ENCODE results near the gene FBXO15. TPM values are rescaled to one million over a fixed set of nuclear protein-coding genes. Genes with fewer than 3 reads are reported as not detected.
A peak's percentile ranks its signal among the peaks of the same experiment; 100 is the strongest.

FBXO15 gene
- total RNA-seq, 2 experiments from 2014 or later: 0.23 to 0.70 TPM

DNA sequence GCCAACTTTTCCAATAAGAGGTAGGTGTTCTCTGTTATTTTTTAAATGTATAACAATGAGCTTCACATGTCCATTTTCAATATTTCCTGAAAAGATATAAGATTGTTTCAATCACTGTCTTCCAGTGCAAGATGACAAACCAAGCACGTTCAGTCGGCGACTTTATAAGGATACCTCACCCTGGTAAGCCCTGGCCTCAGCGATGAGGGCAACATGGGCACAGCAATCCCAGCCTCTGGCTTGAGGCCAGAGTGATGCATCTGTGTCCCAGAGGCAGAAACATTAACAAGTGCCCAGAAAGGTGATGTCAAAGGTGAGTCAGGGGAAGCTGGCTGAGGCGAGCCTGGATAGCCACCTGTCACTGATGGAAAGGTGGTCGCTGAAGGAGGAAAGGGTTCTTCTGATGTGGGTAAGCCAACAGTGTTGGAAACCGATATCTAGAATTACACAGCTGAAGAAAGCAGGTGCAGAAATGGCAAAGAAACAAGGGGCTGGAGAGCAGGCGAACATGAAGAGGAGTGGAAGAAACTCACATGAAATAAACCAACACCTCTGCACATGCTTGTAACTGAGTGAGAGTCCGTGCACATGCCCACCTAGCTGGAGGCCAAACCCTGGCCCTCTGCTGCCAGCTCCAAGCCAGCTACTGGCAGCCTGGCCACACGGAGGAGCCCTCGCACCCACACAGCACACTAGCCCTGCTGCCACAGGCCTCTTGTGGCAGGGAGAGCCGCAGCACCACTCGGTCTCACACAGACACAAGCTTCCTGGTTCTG lies 65.5 kb downstream of the FBXO15 start:
- DNase-seq (peak; percentile 80), ATAC-seq (peak; percentile 98)
- H3K27ac Mint-ChIP-seq: peak overlapping the region; percentile 87
- no peaks in the 10 kb centered on the region for H3K27me3 Mint-ChIP-seq
- peak overlapping the region; percentile 51 for H3K4me3 Mint-ChIP-seq
- CTCF ChIA-PET: interaction anchor here (0.7 to 2.0 kb wide), 15 partner anchors 8 to 470 kb away, joined by 3 to 9 read pairs (median 4); no protein-coding TSS in a partner anchor
- no peaks in the 10 kb centered on the region for H3K36me3 Mint-ChIP-seq
- H3K4me1 Mint-ChIP-seq: peaks cover 13% of the 10 kb centered on the region
- H3K9me3 Mint-ChIP-seq (ENCODE audit: low read depth): no peaks in the 10 kb centered on the region

GRCh38 chr18:74078257-74078656 lies 69.4 kb downstream of the FBXO15 start:
- CTCF ChIA-PET: no interaction called here
- no peak for ATAC-seq
- Mint-ChIP-seq H3K9me3 (ENCODE audit: low read depth) (no peaks in the 10 kb centered on the region), H3K4me3 (no peak overlapping the region), H3K27me3 (no peaks in the 10 kb centered on the region), H3K4me1 (peaks cover 11% of the 10 kb centered on the region), H3K36me3 (no peaks in the 10 kb centered on the region), H3K27ac (no peak overlapping the region)
- DNase-seq: no peak

DNA sequence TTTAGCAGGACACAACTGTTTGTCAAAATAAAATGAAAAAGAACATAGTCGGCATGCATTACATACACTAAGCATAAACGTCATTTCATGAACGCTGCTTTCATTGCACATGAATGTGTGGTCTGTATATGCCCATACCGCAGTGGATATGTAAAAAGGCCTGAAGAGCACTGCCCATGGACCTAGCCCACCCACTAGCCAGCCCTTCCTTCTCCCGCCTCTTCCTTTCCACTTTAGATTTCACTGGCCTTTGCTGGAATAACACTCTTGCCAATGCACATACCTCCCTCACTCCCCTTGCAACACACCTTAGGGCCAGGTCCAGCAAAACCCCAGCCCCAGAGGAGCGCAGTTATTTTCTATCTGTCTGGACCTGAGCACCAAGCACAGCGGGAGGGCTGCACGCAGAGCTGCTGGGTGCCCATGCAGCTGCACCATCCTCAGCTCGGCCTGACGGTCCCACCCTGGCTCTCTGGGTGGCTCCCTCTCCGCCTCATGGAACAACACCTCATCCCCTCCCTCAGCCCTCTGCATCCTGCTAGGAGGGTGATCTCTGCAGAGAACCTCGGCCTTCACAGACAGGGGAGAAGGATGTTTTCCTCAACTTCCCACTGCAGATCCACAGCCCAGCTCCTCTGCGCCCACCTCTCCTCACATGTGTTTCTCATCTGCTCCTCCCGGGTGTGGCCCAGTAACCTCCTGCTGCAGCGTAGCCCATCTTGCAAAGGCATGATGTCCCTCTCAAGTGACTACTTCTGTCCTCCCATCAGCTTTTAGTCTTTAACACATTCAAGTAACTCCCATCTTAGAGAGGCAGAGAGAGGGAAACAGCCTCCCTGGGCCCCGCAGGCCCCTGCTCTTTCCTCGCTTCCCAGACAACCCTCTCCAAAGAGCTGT lies 72.7 kb downstream of the FBXO15 start:
- Mint-ChIP-seq H3K4me1 (no peaks in the 10 kb centered on the region), H3K9me3 (ENCODE audit: low read depth) (no peaks in the 10 kb centered on the region), H3K27me3 (peaks cover 6% of the 10 kb centered on the region), H3K4me3 (no peak overlapping the region), H3K27ac (no peak overlapping the region), H3K36me3 (no peaks in the 10 kb centered on the region)
- no peak for ATAC-seq
- no peak for DNase-seq
- CTCF ChIA-PET: interaction anchor here (1.1 kb wide), 1 partner anchor 8 kb away, joined by 3 read pairs; no protein-coding TSS in a partner anchor

DNA sequence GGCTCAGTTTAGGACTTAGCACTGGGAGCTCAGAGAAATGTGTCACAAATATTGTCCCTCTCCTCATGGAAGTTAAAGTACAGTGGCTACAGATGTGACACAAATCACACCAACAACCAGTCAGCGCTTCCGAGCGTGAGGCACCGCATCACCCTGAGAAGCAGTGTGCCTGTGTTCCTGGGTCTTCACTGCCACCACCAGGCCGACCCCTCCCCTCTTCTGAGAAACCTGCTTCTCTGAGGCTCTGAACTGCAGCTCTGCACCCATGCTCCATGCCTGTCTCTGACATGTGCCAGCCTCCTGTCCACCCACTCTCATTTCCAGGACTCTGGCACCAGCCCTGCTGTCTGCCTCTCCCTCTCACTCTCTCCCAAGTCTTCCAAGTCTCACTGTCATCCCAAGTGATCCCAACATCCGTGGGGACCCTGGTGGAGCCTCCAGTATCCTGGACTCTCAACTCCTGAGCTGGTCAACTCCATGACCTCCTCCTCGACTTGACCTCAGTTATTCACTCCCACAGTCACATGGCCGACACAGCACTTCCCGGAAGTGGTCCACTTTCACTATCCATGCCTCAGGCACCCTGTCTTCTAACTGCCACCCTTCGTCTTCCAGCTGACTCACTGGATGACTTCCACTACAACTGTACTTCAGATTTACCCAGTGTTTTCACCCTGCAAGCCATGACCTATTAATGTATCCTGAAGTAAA lies 73.5 kb downstream of the FBXO15 start:
- DNase-seq (no peak), ATAC-seq (no peak)
- H3K27ac Mint-ChIP-seq: no peak overlapping the region
- H3K36me3 Mint-ChIP-seq: no peaks in the 10 kb centered on the region
- no peak overlapping the region for H3K4me3 Mint-ChIP-seq
- peaks cover 6% of the 10 kb centered on the region for H3K27me3 Mint-ChIP-seq
- no peaks in the 10 kb centered on the region for H3K9me3 Mint-ChIP-seq (ENCODE audit: low read depth)
- CTCF ChIA-PET: interaction anchor here (1.1 kb wide), 1 partner anchor 9 kb away, joined by 3 read pairs; no protein-coding TSS in a partner anchor
- H3K4me1 Mint-ChIP-seq: no peaks in the 10 kb centered on the region

DNA sequence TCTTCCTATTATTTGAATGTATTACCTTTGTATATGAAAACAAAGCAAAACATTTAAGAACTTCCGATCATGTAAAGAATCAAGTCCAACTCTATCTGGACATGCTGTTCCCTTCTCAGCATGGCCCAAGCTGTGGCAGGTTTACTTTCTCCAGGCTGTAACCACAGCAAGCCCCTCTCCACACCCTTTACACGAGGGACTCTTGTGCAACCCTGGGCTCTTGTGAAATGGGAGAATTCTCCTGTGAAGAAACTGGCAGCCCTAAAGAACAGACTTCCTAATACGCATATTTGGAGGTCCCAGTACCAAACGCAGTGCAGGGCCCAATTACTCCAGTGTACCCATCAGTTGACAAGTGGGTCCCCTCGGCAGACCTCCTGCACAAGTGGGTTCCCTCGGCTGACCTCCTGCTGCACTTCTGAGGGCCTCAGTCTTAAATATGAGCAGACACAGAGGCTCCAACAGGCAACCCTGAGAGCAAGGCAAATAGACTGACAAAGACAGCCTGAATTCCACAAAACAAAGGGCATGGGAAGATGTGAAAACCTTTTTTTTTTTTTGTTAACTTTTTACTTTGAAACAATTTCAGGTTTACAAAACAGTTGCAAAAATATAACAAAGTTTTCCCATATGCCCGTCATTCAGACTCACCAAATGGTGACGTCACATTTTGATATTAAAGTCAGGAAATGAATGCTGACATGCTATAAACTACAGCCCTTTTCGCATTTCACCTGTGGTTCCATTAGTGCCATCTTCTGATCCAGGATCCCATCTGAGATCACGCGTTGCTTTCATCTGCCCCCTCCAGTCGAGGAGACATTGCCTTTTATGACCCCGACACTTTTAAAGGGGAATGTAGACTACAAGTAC lies 78.2 kb downstream of the FBXO15 start:
- Mint-ChIP-seq H3K4me1 (peaks cover 11% of the 10 kb centered on the region), H3K27ac (no peak overlapping the region), H3K9me3 (ENCODE audit: low read depth) (no peaks in the 10 kb centered on the region), H3K27me3 (peaks cover 10% of the 10 kb centered on the region), H3K36me3 (no peaks in the 10 kb centered on the region), H3K4me3 (no peak overlapping the region)
- DNase-seq (no peak), ATAC-seq (no peak)
- CTCF ChIA-PET: no interaction called here

DNA sequence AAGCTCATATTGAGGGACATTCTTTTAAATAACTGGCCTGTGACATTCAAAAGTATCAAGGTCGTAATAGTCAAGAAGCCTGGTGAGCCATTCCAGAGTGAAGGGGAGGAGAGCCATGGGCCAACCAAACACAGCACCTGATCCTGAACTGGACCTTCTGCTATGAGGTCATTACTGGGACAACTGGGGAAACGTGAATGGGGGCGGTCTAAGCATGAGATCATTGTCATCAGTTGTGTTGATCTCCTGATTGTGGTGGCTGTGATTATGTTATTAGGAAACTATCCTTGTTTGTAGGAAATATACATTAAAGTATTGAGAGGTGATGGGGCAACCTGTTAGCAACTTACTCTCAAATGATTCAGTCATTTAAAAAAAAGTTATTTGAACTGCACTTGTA lies 79.3 kb downstream of the FBXO15 start:
- no peaks in the 10 kb centered on the region for H3K9me3 Mint-ChIP-seq (ENCODE audit: low read depth)
- peaks cover 21% of the 10 kb centered on the region for H3K4me1 Mint-ChIP-seq

DNA sequence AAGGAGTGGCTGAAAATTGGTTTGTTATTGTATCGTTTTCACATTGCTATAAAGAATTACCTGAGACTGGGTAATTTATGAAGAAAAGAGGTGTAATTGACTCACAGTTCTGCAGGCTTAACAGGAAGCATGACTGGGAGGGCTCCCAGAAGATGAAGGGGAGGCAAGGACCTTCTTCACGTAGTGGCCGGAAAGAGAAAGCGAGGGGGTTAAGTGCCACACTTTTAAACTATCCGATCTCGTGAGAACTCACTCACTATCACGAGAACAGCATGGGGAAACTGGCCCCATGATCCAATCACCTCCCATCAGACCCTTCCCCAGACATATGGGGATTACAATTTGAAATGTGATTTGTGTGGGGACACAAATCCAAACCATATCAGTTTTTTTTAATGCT lies 81.6 kb downstream of the FBXO15 start:
- Mint-ChIP-seq H3K9me3 (ENCODE audit: low read depth) (no peaks in the 10 kb centered on the region), H3K27me3 (peaks cover 12% of the 10 kb centered on the region), H3K27ac (no peak overlapping the region), H3K4me3 (peak overlapping the region; percentile 4), H3K36me3 (no peaks in the 10 kb centered on the region), H3K4me1 (peaks cover 25% of the 10 kb centered on the region)
- CTCF ChIA-PET: interaction anchor here (0.9 kb wide), 1 partner anchor 16 kb away, joined by 5 read pairs; no protein-coding TSS in a partner anchor
- DNase-seq (no peak), ATAC-seq (no peak)

More for the DNA sequence above, 79.3 kb downstream of the FBXO15 start:
- Mint-ChIP-seq H3K27me3 (peaks cover 10% of the 10 kb centered on the region), H3K27ac (no peak overlapping the region), H3K4me3 (no peak overlapping the region), H3K36me3 (no peaks in the 10 kb centered on the region)
- DNase-seq (no peak), ATAC-seq (no peak)
- CTCF ChIA-PET: no interaction called here

GRCh38 chr18:74065366-74065765 lies 82.3 kb downstream of the FBXO15 start:
- H3K4me1 Mint-ChIP-seq: peaks cover 25% of the 10 kb centered on the region
- ATAC-seq (no peak), DNase-seq (no peak)
- H3K9me3 Mint-ChIP-seq (ENCODE audit: low read depth): no peaks in the 10 kb centered on the region
- peak overlapping the region; percentile 30 for H3K27ac Mint-ChIP-seq
- no peaks in the 10 kb centered on the region for H3K36me3 Mint-ChIP-seq
- CTCF ChIA-PET: interaction anchor here (0.9 kb wide), 1 partner anchor 16 kb away, joined by 5 read pairs; no protein-coding TSS in a partner anchor
- peaks cover 9% of the 10 kb centered on the region for H3K27me3 Mint-ChIP-seq
- no peak overlapping the region for H3K4me3 Mint-ChIP-seq

- peaks cover 25% of the 10 kb centered on the region for H3K4me1 Mint-ChIP-seq
- DNase-seq (peak; percentile 62), ATAC-seq (peak; percentile 63)
- H3K9me3 Mint-ChIP-seq (ENCODE audit: low read depth): no peaks in the 10 kb centered on the region
- H3K27me3 Mint-ChIP-seq: peaks cover 7% of the 10 kb centered on the region
- H3K4me3 Mint-ChIP-seq: no peak overlapping the region
- H3K27ac Mint-ChIP-seq: no peak overlapping the region
- no peaks in the 10 kb centered on the region for H3K36me3 Mint-ChIP-seq
- CTCF ChIA-PET: no interaction called here
Observed at GRCh38 chr18:74064510-74064909, 83.1 kb downstream of the FBXO15 start.

- Mint-ChIP-seq H3K27ac (no peak overlapping the region), H3K27me3 (peaks cover 7% of the 10 kb centered on the region), H3K4me3 (no peak overlapping the region), H3K9me3 (ENCODE audit: low read depth) (no peaks in the 10 kb centered on the region), H3K36me3 (no peaks in the 10 kb centered on the region), H3K4me1 (peaks cover 25% of the 10 kb centered on the region)
- CTCF ChIA-PET: interaction anchor here (0.8 kb wide), 1 partner anchor 19 kb away, joined by 4 read pairs; no protein-coding TSS in a partner anchor
- DNase-seq (no peak), ATAC-seq (no peak)
Observed at GRCh38 chr18:74063557-74063956, 84.1 kb downstream of the FBXO15 start.

DNA sequence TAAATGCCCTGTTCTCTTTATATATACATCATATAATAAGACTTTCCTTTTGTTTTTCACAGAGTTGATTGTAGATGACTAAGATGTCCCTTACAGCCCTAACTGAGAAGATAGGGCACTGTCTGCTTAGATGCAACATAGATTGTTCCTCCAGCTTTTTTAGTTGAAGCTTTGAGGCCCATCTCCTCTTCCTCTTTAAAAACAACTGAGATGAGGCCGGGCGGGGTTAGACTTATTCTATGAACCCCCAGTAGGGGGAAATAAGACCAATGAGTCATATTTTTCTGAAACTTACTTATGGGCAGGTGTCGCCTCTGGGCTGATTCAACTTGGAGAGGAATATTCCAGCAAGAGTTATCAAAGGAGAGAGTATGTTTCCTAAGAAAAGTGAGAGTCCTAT lies 84.6 kb downstream of the FBXO15 start:
- CTCF ChIA-PET: no interaction called here
- no peak overlapping the region for H3K4me3 Mint-ChIP-seq
- ATAC-seq (peak; percentile 42), DNase-seq (no peak)
- no peaks in the 10 kb centered on the region for H3K9me3 Mint-ChIP-seq (ENCODE audit: low read depth)
- H3K4me1 Mint-ChIP-seq: peaks cover 25% of the 10 kb centered on the region
- peaks cover 7% of the 10 kb centered on the region for H3K27me3 Mint-ChIP-seq
- no peaks in the 10 kb centered on the region for H3K36me3 Mint-ChIP-seq
- H3K27ac Mint-ChIP-seq: no peak overlapping the region

DNA sequence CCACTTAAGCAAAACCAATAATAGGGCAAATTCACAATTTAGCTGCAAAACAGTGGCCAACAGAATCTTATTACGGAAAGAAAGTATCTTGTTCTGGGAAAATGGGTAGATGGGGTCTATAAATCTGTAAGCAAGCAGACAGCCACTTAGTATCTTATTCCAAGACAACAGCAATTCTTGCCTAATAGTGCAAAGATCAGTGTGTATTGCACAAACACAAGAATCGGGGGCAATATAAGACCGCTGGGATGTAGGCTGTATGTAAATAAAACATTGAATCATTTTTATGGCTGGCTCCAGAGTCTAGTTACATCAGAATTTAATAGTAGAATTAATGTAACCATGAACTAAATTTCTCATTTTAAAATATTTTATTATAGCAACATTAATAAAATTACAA lies 85.6 kb downstream of the FBXO15 start:
- H3K27ac Mint-ChIP-seq: no peak overlapping the region
- ATAC-seq: no peak
- CTCF ChIA-PET: no interaction called here
- H3K4me1 Mint-ChIP-seq: peaks cover 25% of the 10 kb centered on the region
- DNase-seq: no peak
- no peak overlapping the region for H3K4me3 Mint-ChIP-seq
- peaks cover 3% of the 10 kb centered on the region for H3K9me3 Mint-ChIP-seq (ENCODE audit: low read depth)
- H3K36me3 Mint-ChIP-seq: no peaks in the 10 kb centered on the region
- H3K27me3 Mint-ChIP-seq: peaks cover 9% of the 10 kb centered on the region

All from activated CD8-positive, alpha-beta memory T cell treated with anti-CD3 and anti-CD28 coated beads, Interleukin-2, amount 10 ng/mL, durations not matched to agents 7 days and 5 days (primary cell).